Measurements from ENCODE around the gene ZNF557. TPM values are rescaled to one million over a fixed set of nuclear protein-coding genes. Genes with fewer than 3 reads are reported as not detected.

The ZNF557 gene
- polyA plus RNA-seq, 4 donors: 7.9 to 9.9 (median 8.9) TPM

DNA sequence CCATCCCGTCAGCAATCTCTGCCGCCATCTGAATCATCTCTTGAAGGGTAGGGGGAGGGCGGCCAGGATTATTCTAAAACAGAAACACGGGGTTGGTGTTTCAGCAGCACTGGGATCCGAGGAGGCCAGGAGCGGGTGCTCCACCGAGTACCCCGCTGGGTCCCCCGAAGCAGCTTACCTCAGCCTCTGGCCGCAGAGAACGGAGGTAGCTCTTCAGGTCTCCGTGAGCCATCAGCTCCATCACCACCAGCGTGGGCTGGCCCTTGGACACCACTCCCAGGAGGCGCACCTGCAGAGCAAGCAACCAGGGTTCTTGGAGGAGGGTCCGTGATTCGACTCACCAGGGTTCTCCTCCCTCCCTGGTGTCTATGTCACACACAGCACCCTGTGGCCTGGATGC, 53.2 kb downstream of the ZNF557 start:
- DNase-seq (ENCODE audit: low read depth in 4 of 4, low spot score in 3 of 4): no peak

- no peak for DNase-seq (ENCODE audit: low read depth in 4 of 4, low spot score in 3 of 4)
These were observed 55.3 kb downstream of the ZNF557 start for GRCh38 chr19:7124782-7125181.

- DNase-seq (ENCODE audit: low read depth in 4 of 4, low spot score in 3 of 4): no peak
These were observed 55.7 kb downstream of the ZNF557 start for GRCh38 chr19:7125221-7125620.

DNA sequence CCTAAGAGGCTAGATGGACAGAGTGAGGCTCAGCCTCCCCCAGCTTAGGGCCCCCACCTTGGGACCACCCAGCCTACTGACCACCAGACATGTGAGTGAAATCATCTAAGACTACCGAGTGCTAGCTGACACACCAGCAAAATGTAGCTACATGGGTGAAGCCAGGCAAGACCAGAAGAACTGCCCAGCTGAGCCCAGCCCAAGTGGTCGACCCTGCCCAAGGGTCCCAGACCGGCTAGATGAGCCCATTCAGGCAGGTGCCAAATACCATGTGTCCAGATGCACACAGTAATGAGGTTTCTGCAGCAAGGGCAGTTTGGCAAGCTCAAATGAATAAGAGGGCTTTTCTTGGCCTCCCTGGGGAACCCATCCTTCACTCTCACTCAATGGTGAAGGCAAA, 56.6 kb downstream of the ZNF557 start:
- DNase-seq (ENCODE audit: low read depth in 4 of 4, low spot score in 3 of 4): no peak

DNA sequence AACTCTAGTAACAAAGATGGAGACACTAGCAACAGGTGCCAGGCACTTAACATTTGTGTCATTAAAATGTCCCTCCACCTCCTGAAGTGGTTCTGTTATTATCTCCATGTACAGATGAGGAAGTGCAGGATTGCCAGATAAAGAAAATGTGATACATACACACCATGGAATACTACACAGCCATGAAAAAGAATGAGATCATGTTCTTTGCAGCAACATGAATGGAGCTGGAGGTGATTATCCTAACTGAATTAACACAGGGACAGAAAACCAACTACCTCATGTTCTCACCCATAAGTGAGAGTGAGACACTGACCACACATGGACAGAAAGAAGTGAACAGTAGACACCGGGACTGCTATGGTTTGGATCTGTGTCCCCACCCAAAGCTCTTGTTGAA, 60.5 kb downstream of the ZNF557 start:
- no peak for DNase-seq (ENCODE audit: low read depth in 4 of 4, low spot score in 3 of 4)

- DNase-seq (ENCODE audit: low read depth in 4 of 4, low spot score in 3 of 4): no peak
These were observed 62.6 kb downstream of the ZNF557 start for GRCh38 chr19:7132054-7132453.

- no peak for DNase-seq (ENCODE audit: low read depth in 4 of 4, low spot score in 3 of 4)
These were observed 67.6 kb downstream of the ZNF557 start for GRCh38 chr19:7137120-7137519.

Other genes starting within 250 kb of the ZNF557 start
- gene ADGRE1, start 182.1 kb upstream of the ZNF557 start, polyA plus RNA-seq (ENCODE audit: insufficient read length in 4 of 4): under 1 TPM in 2 of 4 donors, not detected in 2; 0.13 to 0.15 TPM
- gene MBD3L2B, start 48.3 kb upstream of the ZNF557 start, polyA plus RNA-seq (ENCODE audit: insufficient read length in 4 of 4): not detected
- gene MBD3L5, start 39.1 kb upstream of the ZNF557 start, polyA plus RNA-seq (ENCODE audit: insufficient read length in 4 of 4): not detected
- not detected for gene MBD3L4, start 29.5 kb upstream of the ZNF557 start, polyA plus RNA-seq (ENCODE audit: insufficient read length in 4 of 4)
- gene MBD3L2, start 20.4 kb upstream of the ZNF557 start, polyA plus RNA-seq (ENCODE audit: insufficient read length in 4 of 4): not detected
- gene MBD3L3, start 11.0 kb upstream of the ZNF557 start, polyA plus RNA-seq (ENCODE audit: insufficient read length in 4 of 4): not detected
- 10 to 100 TPM; 22.7 to 31.1 (median 25.8) TPM for gene INSR, start 224.7 kb downstream of the ZNF557 start, polyA plus RNA-seq (ENCODE audit: insufficient read length in 4 of 4)

Data from left renal pelvis (tissue), 4 donors.